HG03064 (cell line): ENCODE results near the gene TTN.
"Not testable (repeated sequence)": the region's sequence is repeated elsewhere in the genome, so short reads cannot be mapped to it uniquely, and the experiment has no call there.

ENCODE experiments used
- ATAC-seq: cut with Tn5 transposase; IDR thresholded peaks from one replicate; pipeline ENCODE4 v1.9.1; 2021; ENCODE audit warnings: low read depth; ENCODE audit not compliant: unreplicated experiment

TTN gene

DNA sequence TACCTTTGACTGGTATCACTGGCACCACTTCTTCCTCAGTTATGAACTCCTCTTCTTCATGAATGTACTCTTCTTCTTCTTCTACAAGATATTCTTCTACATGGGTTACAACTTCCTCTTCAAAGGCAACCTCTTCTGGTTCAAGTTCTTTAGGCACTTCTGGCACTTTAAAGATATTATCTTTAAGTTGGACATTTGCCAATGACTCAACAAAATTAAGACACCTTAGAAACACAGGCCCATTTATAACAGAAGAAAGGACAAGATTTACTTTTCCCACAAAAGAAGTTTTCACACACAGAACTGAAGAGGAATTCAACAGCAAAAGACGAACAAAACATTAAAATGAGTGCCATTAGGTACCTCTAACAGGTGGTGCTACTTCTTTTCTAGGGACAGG is 127.3 kb downstream of the TTN start:
- ATAC-seq, result no peak

DNA sequence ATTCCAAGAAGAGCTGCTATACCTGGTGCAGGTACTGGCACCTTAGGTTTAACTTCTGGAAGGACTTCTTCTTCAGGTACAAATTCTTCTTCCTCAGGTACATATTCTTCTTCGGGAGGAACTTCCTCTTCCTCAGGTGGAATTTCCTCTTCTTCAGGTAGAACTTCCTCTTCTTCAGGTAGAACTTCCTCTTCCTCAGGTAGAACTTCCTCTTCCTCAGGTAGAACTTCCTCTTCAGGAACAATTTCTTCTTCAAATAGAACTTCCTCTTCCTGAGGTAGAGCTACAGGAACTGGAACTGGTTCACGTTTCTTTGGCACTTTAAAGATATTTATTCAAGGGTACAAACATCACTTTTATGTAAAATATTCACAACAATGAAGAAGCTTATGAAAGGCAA is 129.6 kb downstream of the TTN start:
- ATAC-seq, result no peak

GRCh38 chr2:178676046-178676445 is 131.2 kb downstream of the TTN start:
- no peak for ATAC-seq

GRCh38 chr2:178674122-178674521 is 133.1 kb downstream of the TTN start:
- ATAC-seq, result no peak

GRCh38 chr2:178666458-178666857 is 140.8 kb downstream of the TTN start:
- ATAC-seq, result no peak

- ATAC-seq, result not testable (repeated sequence)
Measured at GRCh38 chr2:178658480-178658879, 148.7 kb downstream of the TTN start.

DNA sequence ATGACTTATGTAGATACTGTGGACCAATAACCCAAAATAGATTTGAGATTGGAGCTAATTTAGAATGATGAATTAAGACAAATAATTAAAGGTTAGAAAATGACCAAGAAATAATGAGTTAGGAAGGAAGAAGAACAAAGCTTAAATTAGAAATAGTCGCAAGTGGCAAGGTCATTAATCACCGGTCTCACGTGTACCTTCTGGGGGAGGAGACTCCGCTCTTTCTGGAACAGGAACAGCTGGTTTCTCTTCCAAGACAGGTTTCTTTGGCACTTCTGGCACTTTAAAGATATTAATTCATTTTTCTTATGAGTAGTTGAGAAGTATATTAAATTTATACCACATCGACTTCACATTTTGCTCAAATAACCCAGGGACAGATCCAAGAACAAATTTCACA is 156.7 kb downstream of the TTN start:
- no peak for ATAC-seq

DNA sequence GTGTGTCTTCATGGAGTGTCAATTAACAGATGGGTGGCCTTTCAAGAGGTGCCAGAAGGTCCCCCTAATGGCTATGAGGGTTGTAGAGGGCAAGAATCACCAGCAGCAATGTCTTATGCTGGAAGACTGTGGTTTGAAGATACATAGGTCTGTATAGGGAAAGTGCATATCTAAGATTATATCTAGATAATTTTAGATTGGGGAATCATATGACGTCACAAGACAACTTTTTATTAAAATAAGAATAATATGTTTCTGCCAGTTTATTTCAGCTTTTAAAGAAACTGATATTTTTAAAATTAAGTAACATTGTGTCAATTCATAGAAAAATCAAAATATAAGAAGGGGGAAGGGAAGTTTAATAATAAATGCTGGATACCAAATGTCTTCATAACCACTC is 162.3 kb downstream of the TTN start:
- no peak for ATAC-seq

DNA sequence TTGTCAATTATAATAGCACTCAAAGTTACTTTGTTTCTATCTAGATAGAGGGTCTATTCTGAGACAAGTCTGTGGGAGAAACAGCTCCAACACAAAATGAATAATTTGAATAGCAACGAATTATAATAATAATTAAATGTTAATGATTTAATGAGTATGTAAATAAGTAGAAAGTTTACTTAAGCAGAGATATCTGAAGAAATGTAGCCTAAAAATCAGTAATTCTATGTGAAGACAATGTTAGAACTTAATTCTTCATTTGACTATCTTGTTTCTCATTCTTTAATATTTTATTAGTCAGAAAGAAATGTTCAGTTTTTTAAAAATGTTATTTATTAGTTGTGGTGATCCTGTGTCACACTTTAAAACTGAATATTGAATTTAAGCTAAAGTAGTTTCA is 165.7 kb downstream of the TTN start:
- ATAC-seq, result no peak

- no peak for ATAC-seq
Measured at GRCh38 chr2:178635897-178636296, 171.3 kb downstream of the TTN start.

DNA sequence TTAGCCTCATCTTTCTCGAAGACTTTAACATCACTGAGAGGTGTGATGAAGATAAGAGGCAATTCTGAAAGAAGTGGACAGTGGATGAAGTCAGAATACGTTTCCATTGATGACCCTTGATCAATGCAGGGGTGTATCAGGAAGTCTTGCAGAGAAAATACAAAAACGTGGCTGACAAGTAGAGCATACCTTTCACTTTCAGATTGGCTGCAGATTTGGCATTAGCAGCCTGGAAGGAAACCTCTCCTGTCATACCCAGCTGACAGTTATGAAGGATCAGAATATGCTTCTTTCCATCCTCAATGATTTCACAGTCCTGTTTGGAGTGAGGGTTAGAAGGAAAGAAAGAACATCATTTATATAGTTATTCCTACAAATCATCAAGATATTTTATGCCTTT is 174.5 kb downstream of the TTN start:
- no peak for ATAC-seq

DNA sequence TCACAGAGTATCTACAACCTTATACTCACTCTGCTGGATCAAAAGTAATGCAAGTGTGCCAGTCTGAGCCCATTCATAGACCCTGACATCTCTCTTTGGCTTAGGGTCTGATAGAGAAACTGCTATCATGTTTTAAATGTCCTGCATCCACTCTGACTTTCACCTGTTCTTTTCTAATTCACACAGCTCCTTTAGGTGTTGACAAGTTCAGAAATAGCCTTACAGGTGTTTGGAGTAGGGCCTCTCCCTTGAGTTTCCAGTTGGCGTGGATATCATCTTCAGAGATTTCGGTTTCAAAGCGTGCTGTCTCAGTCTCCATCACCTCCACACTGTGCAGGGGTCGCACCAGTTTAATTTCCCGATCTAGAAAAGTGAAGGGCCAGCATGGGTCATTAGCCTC is 176.6 kb downstream of the TTN start:
- ATAC-seq, result no peak

DNA sequence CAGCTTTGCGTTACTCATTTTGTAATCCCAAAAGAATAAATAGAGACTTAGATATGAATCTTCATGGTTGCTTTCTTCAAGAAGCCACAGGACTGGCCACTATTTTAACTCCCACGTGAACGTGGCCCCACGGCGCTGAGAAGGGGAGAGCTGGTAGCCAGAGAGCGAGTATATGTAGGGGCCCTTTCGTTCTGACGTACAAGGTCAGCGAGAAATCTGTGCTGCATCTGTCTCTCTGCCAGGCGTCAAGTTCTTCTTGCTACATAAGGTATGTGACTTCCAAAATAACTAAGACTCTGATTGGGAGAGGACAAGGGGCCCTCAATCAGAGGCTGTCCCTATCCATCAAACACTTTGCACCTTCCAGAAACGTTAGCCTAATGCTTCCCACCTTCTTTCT is 177.8 kb downstream of the TTN start:
- no peak for ATAC-seq

- ATAC-seq, result no peak
Measured at GRCh38 chr2:178628605-178629004, 178.6 kb downstream of the TTN start.

- no peak for ATAC-seq
Measured at GRCh38 chr2:178627401-178627800, 179.8 kb downstream of the TTN start.

DNA sequence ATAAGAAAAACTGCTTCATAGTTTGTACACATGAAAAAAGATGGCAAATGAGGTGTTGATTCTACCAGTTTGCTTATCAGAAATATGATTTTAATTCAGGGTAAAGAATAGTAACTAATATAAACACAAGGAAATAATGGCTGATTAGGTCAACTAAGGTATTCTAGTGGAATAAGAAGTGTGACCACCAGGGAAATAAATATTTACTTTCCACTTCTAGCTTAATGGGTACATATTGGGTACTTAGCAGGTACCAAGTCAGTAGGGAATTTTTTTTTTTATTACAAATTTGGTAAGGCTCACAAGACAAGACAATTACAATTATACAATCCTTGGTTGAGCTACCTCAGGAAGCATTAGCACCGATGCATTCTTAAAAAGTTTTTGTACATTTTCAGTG is 191.3 kb downstream of the TTN start:
- no peak for ATAC-seq

DNA sequence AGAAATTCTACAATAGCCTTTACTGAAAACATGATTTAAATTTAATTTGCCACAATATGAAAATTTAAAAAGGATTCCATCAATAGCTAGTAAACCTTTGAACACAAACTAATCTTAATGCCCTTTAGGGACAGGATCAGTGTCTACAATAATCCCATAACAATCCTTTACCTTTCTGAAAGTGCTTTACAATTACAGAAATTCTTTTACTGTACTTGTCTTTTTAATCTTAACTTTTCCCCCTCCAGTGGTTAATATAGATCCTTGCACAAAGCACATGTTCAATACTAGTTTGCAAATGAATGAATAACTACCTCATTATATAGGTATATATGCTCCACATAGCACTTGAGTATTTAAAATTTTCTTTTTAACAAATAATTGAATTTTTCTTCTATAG is 204.3 kb downstream of the TTN start:
- no peak for ATAC-seq

GRCh38 chr2:178592655-178593054 is 214.6 kb downstream of the TTN start:
- no peak for ATAC-seq

- no peak for ATAC-seq
Measured at GRCh38 chr2:178589335-178589734, 217.9 kb downstream of the TTN start.

GRCh38 chr2:178584666-178585065 is 222.6 kb downstream of the TTN start:
- no peak for ATAC-seq

GRCh38 chr2:178579006-178579405 is 228.2 kb downstream of the TTN start:
- no peak for ATAC-seq

- no peak for ATAC-seq
Measured at GRCh38 chr2:178574789-178575188, 232.4 kb downstream of the TTN start.

DNA sequence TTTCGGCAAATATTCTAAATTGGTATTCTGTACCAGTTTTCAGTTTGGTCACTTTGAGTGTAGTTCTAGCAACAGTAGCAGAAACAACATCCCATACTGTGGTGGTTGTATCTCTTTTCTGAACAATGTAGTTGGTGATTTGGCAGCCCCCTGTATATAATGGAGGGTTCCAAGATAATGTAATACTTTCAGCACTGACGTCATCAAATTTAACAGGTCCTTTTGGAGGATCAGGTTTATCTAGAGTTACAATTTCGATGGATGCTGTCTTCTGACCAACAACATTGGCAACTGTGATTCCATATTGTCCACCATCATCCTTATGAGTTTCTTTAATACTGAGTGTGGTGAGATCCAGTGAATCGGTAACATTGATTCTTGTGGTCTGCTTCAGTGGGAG is 239.0 kb downstream of the TTN start:
- no peak for ATAC-seq

GRCh38 chr2:178553047-178553446 is 254.2 kb downstream of the TTN start:
- ATAC-seq, result no peak
